Neural cell (in vitro differentiated cells): ENCODE results near the gene IL3RA.

Source experiments
- CTCF ChIP-seq: fragments of 450-650 bp; IDR thresholded peaks from 2 replicates; pipeline ENCODE4 v1.5.1; 2014; ENCODE audit warnings: antibody characterized with exemption, mild to moderate bottlenecking, moderate library complexity; ENCODE audit not compliant: poor library complexity, severe bottlenecking
- EP300 ChIP-seq: fragments of 450-650 bp; conservative IDR thresholded peaks from 2 replicates; pipeline ENCODE4 v1.6.1; 2014; ENCODE audit warnings: antibody characterized with exemption, mild to moderate bottlenecking, moderate library complexity; ENCODE audit not compliant: poor library complexity, severe bottlenecking
- EZH2 ChIP-seq: fragments of 200-600, 300-800 bp; shearing (Covaris generic), sonication (generic); IDR thresholded peaks from 2 replicates; pipeline ENCODE4 v1.6.1; 2014; ENCODE audit warnings: antibody characterized with exemption, low read length, borderline replicate concordance, mild to moderate bottlenecking; ENCODE audit not compliant: insufficient read depth, poor library complexity, severe bottlenecking
- POLR2AphosphoS5 ChIP-seq: IDR thresholded peaks from 2 replicates; pipeline ENCODE4 v1.6.1; 2012
- RAD21 ChIP-seq: fragments of 450-650 bp; conservative IDR thresholded peaks from 2 replicates; pipeline ENCODE4 v1.6.1; 2014; ENCODE audit warnings: antibody characterized with exemption, mild to moderate bottlenecking, moderate library complexity
- REST ChIP-seq: IDR thresholded peaks from 2 replicates; pipeline ENCODE4 v1.6.1; 2012; ENCODE audit warnings: borderline replicate concordance
- SMC3 ChIP-seq: fragments of 450-650 bp; conservative IDR thresholded peaks from 2 replicates; pipeline ENCODE4 v1.6.1; 2014; ENCODE audit warnings: antibody characterized with exemption, mild to moderate bottlenecking, moderate library complexity; ENCODE audit not compliant: poor library complexity
- TAF1 ChIP-seq: IDR thresholded peaks from 2 replicates; pipeline ENCODE4 v1.6.1; 2012; ENCODE audit warnings: low read depth

- TF ChIP-seq CTCF (no peak), POLR2AphosphoS5 (no peak), EP300 (no peak), SMC3 (no peak), REST (no peak), TAF1 (no peak), EZH2 (no peak), RAD21 (no peak)
Observed at GRCh38 chrX:1322393-1322792, 14.2 kb upstream of the IL3RA start.
